A172 (cell line): Measurements from ENCODE around the gene C20orf173. TPM values are rescaled to one million over a fixed set of nuclear protein-coding genes. Genes with fewer than 3 reads are reported as not detected.
"Not testable (repeated sequence)": the region's sequence is repeated elsewhere in the genome, so short reads cannot be mapped to it uniquely, and the experiment has no call there.

ENCODE experiments used
- DNase-seq: peaks from one replicate; pipeline ENCODE4 v3.0.0-alpha.2; 2015; ENCODE audit warnings: low spot score
- total RNA-seq: library from RNA; depleted of rRNA; stranded (reverse); fragments of >200 nt; shearing (Covaris generic); gene quantifications from 2 replicates; pipeline ENCODE4 v1.2.3, GENCODE V29; 2014; rRNA removed

C20orf173 gene
- total RNA-seq: not detected in 2 replicates

GRCh38 chr20:35529552-35529951 lies at the start of gene C20orf173:
C20orf173 (minus strand) TSS chr20:35529652; CDS start chr20:35529373, 279 bp downstream.
- DNase-seq: no peak

- no peak for DNase-seq
Measured at GRCh38 chr20:35579196-35579595, 49.7 kb upstream of the C20orf173 start.

GRCh38 chr20:35578469-35578868 lies 49.0 kb upstream of the C20orf173 start:
- DNase-seq: no peak

- no peak for DNase-seq
Measured at GRCh38 chr20:35576816-35577215, 47.4 kb upstream of the C20orf173 start.

GRCh38 chr20:35575958-35576357 lies 46.5 kb upstream of the C20orf173 start:
- no peak for DNase-seq

- no peak for DNase-seq
Measured at GRCh38 chr20:35572838-35573237, 43.4 kb upstream of the C20orf173 start.

- no peak for DNase-seq
Measured at GRCh38 chr20:35571555-35571954, 42.1 kb upstream of the C20orf173 start.

- peak; percentile 22 for DNase-seq
Measured at GRCh38 chr20:35568645-35569044, 39.2 kb upstream of the C20orf173 start.

- DNase-seq: no peak
Measured at GRCh38 chr20:35564905-35565304, 35.5 kb upstream of the C20orf173 start.

GRCh38 chr20:35563834-35564233 lies 34.4 kb upstream of the C20orf173 start:
- DNase-seq: no peak

- no peak for DNase-seq
Measured at GRCh38 chr20:35562541-35563110, 33.2 kb upstream of the C20orf173 start.

GRCh38 chr20:35561671-35562070 lies 32.2 kb upstream of the C20orf173 start:
- no peak for DNase-seq

- DNase-seq: peak; percentile 61
Measured at GRCh38 chr20:35561268-35561667, 31.8 kb upstream of the C20orf173 start.

- DNase-seq: no peak
Measured at GRCh38 chr20:35560541-35560940, 31.1 kb upstream of the C20orf173 start.

- DNase-seq: no peak
Measured at GRCh38 chr20:35560105-35560511, 30.7 kb upstream of the C20orf173 start.

- no peak for DNase-seq
Measured at GRCh38 chr20:35559042-35559693, 29.7 kb upstream of the C20orf173 start.

GRCh38 chr20:35558451-35558850 lies 29.0 kb upstream of the C20orf173 start:
- DNase-seq: no peak

GRCh38 chr20:35556871-35557270 lies 27.4 kb upstream of the C20orf173 start:
- DNase-seq: no peak

GRCh38 chr20:35555951-35556645 lies 26.6 kb upstream of the C20orf173 start:
- DNase-seq: no peak

- not testable (repeated sequence) for DNase-seq
Measured at GRCh38 chr20:35555461-35555860, 26.0 kb upstream of the C20orf173 start.

- no peak for DNase-seq
Measured at GRCh38 chr20:35552914-35553313, 23.5 kb upstream of the C20orf173 start.

- no peak for DNase-seq
Measured at GRCh38 chr20:35551503-35551902, 22.1 kb upstream of the C20orf173 start.

GRCh38 chr20:35547329-35547728 lies 17.9 kb upstream of the C20orf173 start:
- no peak for DNase-seq
